ENCODE data around the gene OR2H2.

Gene OR2H2
- total RNA-seq, result 0 reads per million in 4 experiments

DNA sequence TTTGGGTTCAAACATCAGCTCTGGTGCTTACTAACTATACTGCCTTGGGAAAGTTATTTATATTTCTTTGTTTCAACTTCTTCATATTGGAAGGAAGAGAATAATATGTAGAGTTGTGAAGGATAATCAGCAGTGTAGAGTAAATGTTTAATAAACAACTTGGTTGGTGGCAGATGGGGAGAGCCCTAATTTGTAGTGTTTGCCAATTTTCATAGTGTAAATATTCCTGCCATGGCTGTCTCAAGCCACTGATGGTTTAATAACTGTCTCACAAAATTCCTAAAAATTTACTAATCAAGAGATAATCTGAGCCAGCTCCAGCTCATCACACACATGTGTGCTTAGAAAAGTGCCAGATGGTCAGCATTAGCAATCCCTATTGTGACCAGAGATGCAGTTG is at the start of gene OR2H2:
OR2H2 (plus strand) TSS at position 301 of the 400 bp plus-strand sequence. CDS start 2,824 bp downstream, outside the sequence.
- DNase-seq, result no peak

DNA sequence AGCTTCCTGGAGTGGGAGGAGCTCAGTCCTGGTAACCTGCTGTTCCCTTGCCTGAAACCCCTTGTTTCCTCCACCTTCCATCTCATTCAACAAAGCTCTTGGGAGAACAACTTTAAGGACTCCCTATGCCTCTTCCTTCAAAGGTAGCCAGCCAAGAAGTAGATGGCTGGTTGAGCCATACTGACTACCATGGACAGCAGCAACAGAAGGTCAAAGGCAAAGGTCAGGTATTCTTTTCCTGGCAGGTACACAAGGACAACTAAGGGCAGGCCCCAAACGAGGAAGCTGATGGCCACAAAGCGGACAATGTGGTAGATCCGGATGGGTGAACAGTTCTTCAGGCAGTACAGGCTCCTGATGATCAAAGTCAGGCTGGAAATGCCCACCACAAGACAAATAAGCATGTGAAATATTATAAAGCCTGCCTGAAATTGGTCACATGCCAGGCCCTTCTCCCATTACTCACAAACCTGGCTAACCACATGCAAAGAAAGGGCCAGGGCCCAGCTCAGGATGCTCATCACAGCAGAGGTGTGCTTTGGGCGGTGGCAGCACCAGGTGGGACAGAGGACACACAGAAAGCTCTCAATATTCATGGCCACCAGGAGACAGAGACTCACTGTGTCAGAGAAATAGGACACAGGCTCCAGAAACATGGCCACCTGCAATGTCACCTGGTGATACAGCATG is 47.1 kb upstream of the OR2H2 start:
- DNase-seq, result no peak

DNA sequence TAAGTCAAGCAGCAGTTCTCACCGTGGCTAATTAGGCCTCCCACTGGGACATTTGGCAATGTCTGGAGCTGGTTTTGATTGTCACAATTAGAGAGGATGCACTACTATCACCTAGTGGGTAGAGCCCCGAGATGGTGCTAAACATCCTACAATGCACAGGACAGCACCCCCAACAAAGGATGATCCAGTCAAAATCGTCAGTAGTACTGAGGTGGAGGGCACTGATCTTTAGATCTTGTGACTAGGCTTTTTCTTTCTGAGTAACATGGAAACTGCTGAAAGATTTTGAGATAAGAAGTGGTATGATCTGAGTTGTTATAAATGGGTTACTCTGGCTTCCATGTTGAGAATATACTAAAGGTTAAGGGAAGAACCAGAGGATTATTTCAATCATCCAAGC is 37.3 kb upstream of the OR2H2 start:
- no peak for DNase-seq

DNA sequence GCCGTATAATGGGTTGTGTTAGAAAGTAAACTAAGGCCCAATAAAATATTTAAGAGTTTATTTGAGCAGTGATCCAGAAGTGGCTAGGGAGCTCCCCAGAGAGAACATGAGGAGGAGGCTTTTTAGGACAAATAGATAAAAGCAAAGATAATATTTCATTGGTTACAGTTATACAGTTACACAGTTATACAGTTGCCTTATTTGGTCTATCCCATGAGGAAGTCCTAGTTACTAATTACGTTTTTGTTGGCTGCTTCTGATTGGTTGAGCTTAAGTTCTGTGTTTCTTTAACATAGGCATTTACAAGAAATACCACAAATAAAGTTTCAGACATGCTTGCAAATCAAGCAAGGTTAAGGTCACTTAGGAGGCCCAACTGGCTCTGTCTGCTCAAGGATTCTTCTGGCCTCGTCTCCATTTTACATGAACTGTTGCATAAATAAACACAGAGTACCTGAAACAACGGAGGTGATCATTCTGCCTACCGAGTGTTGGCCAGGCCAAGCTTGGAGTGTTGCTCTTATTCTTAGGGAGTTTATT is 32.3 kb upstream of the OR2H2 start:
- no peak for DNase-seq

DNA sequence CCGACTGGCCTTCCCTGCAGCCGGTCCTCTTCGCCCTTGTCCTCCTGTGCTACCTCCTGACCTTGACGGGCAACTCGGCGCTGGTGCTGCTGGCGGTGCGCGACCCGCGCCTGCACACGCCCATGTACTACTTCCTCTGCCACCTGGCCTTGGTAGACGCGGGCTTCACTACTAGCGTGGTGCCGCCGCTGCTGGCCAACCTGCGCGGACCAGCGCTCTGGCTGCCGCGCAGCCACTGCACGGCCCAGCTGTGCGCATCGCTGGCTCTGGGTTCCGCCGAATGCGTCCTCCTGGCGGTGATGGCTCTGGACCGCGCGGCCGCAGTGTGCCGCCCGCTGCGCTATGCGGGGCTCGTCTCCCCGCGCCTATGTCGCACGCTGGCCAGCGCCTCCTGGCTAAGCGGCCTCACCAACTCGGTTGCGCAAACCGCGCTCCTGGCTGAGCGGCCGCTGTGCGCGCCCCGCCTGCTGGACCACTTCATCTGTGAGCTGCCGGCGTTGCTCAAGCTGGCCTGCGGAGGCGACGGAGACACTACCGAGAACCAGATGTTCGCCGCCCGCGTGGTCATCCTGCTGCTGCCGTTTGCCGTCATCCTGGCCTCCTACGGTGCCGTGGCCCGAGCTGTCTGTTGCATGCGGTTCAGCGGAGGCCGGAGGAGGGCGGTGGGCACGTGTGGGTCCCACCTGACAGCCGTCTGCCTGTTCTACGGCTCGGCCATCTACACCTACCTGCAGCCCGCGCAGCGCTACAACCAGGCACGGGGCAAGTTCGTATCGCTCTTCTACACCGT is 31.5 kb upstream of the OR2H2 start:
- no peak for DNase-seq

DNA sequence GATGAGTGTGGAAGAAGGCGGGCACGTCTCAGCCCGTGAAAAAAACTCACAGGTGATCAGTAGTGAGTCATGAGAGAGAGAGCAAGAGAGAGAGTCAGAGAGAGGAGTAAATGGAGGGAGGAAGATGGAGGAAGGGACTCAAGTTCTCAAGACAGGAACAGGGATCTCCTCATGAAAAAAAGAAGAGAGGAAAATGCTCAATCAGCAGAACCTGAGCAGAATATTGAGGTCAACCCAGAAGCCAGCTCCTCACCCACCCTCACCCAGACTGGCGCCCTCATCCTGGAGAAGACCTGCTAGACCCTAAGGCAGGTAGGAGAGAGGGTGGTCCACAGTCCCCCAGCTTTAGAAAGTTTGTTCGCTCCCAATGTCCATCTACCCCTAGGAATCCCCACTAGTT is 30.2 kb upstream of the OR2H2 start:
- no peak for DNase-seq

DNA sequence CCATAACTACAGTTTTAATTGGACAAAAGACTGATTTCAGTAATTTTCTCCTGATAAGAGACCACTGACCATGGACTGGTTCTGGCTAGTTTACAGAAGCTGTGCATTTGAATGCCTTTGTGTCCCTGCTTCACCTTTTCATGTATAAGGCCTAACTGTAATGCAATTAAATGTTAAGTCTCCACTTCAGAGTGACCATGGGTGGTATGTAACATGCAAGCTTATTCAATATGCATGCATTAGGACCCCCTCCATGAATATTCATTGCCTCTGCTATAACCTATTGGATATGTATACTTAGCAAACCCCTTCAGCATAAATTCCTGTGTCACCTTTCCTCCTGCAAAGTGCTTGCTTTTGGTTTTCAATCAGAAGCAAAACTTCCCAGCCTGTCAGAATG is 27.6 kb upstream of the OR2H2 start:
- no peak for DNase-seq

DNA sequence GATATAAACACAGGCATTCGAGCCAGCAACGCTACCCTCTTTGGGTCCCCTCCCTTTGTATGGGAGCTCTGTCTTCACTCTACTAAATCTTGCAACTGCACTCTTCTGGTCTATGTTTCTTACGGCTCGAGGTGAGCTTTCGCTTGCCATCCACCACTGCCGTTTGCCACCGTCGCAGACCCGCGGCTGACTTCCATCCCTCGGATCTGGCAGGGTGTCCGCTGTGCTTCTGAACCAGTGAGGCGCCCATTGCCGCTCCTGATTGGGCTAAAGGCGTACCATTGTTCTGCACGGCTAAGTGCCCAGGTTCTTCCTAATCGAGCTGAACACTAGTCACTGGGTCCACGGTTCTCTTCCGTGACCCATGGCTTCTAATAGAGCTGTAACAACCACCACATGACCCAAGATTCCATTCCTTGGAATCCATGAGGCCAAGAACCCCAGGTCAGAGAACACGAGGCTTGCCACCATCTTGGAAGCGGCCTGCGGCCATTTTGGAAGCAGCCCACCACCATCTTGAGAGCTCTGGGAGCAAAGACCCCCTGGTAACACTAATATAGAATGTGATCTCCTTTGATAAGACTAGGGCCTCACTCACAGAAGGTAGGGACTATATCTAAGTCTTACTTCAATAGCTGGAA is 26.4 kb upstream of the OR2H2 start:
- DNase-seq, result no peak

DNA sequence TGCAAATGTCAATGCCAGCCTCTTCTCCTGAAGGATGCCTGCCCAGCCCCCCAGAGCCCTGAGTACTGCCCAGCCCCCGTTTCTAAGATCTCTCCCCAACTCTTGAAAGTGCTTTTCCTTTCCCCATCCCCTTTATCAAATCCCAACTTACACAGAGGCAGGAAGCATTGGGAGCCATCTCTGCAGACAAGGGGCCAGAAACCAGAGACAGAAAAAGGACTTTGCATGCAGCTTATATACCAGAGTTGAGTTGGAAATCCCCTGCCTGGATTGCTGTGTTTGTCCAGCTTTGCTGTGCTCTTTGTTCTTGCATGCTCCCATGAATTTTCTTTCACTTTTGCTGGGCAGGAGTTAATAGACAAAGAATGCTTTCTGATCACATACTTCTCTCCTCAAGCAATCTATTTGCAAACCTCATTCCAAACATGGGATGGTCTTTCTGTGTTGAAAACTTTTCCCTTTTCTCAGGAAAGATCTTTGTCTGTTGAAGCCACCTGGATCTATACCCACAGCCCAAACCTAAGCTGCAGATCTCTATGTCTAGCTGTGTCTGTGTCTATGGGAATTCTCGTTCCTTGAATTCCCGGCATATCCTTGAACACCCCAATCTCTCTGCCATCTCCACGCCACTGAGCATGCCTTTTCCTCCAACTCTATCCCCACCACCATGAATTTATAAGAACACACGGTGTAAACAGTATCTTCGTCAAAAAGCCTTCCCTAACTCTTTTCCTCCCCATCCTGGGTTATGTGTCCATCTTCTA is 25.2 kb upstream of the OR2H2 start, which contains the start of gene UBD:
UBD (minus strand) TSS at position 209 of the 764 bp plus-strand sequence; CDS start at position 178, 31 bp downstream.
- no peak for DNase-seq

DNA sequence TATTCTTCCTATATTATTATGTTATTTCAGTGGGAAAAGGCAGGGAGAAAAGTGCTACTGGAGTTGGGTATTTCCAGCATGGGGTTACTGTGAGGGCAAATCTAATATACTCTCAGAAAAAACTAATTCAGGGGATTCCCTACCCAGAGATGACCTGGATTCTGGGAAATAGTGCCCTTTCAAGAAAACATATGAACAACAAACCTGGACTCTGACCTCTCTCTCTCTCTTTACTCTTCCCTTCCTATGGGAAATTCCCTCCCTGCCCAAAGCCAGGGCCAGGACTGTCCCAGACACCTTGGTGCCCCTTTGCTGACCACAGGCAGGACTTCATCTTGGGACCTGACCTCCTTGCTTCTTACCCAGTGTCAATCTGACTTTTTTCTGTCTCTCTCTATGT is 23.8 kb upstream of the OR2H2 start:
- no peak for DNase-seq

DNA sequence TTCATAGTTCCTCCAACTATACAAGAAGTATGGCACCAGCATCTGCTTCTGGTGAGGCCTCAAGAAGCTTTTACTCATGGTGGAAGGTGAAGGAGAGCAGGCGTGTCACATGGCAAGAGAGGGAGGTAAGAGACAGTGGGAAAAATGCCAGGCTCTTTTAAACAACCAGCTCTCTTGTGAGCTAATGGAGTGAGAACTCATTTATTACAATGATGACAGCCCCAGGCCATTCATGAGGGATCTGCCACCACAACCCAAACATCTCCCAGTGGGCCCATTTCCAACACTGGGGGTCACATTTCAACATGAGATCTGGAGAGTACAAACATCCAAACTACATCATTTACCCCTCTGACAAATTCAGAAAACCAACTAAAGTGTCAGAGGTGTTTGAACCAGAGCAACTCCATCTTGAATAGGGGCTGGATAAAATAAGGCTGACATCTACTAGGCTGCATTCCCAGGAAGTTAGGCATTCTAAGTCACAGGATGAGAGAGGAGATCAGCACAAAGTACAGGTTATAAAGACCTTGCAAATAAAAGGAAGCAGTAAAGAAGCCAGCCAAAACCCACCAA is 23.2 kb upstream of the OR2H2 start:
- DNase-seq, result no peak

DNA sequence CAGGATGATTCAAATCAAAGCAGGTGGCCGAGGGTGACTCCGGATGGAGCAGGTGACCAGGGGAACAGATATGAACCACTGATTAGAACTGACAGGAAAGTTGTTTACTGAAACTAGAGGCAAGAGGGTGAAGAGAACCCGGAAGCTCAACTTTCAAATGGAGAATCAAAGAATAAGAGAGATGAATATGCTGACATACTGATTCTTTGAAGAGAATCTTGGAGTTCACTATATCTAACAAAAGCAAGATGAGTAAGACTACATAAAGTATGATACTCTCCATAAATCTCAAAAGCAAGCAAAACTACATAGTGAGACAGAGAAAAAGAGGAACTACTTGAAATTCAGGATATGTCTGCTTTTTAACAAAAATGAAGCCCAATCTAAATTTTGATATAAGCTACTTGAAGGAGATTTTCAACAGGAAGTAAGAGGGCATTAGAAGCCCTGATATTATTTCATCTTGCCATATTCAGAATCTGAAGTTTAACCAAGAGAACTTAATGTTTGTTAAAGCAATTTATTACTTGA is 21.4 kb upstream of the OR2H2 start:
- no peak for DNase-seq

DNA sequence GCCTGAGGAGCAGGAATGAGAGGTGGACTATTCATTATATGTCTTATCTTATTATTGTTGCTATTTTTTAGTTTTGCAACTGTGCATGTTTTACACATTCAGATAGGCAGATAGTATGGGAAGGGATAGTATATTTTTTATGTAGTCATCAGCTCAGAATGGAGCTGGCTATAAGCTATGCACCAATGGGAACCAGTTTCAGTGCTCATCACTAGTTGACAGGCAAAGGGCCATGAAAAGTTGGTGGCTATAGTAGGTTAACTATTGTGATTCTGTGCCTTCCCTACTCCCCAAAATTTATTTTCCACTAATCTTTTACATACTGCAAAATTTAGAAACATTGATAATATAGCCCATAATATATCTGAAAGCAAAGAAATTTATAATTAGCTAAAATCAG is 20.0 kb upstream of the OR2H2 start:
- no peak for DNase-seq

DNA sequence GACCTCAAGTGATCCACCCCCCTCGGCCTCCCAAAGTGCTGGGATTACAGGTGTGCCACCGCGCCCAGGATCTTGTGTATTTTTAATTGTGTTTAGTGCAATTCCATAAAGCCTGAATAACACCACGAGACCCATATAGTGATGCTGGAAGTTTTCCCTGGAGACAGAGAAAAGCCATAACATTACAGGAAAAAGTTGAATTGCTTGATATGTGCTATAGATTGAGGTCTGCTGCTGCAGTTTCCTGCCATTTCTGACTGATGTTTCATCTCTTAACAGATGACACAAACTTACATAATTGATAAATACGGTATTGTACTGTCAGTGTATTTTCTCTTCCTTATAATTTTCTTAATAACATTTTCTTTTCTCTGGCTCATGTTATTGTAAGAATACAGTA is 18.1 kb upstream of the OR2H2 start:
- no peak for DNase-seq

DNA sequence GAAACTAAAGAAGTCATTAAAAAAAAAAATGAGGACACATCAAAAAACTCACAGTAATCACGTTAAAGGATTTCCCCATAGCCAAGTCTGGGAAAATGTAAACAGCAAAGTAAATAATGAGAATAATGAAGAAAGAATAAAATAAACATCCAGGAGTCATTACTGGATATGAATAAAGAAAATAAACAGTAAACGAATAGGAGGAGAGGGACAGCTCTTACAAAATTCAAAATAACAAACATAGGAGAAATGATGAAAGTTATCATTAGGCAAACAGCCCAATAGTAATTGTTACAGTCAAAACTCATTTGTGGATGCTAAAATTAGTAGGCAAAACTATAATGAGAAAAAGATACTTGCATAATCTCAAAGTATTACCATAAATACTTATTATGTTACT is 17.4 kb upstream of the OR2H2 start:
- DNase-seq, result no peak

DNA sequence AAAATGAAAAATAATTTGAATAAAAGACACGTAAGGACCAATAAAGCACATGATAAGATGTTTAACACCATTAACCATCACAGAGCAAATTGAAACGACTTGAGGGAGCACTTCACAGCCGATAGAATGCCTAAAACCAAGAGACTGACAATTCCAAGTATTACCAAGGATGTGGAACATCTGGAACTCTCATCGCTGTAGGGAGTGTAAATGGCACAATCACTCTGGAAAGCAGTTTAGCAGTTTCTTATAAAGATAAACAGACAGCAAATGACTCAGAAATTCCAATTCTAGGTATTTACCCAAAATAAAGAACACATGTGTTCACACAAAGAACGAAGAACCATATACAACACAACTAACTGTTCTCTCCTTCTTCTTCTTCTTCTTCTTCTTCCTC is 16.9 kb upstream of the OR2H2 start:
- DNase-seq, result no peak

DNA sequence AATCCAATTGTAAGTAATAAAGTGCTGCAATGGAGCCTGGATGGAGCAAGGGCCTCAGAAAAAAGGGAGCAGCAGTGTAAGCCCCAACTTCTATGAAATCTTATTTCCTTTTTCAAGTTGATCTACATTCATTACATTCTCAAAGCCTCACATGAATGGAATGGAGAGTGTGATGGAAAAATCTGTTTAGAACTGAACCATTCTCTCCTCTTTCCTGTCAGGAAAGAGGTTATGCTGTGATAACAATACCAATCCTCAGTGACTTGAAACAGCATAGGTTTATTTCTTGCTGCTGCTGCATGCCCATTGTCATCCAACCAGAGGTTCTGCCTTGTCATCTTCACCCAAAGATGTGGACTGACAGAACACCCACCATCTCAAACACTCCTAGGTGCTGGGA is 8.9 kb upstream of the OR2H2 start:
- DNase-seq, result no peak

DNA sequence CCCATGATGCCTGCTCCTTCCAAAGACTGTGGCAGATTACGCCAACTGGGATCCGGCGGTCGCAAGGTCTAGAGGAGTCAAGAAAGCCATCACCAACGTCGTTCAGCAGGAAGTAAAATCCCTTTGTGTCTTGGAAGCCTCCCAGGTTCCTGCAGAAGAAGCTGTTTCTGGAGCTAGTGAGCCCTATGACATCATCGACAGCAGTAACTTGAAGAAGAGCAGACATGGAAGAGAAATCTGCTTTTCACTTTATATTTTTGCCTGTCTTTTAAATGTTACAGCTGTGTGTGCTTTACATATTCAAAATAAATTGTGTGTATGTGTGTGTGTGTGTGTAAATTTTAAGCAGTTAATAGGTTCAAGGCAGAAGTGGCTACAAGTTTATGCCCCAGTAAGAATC is 7.4 kb upstream of the OR2H2 start:
- DNase-seq, result no peak

DNA sequence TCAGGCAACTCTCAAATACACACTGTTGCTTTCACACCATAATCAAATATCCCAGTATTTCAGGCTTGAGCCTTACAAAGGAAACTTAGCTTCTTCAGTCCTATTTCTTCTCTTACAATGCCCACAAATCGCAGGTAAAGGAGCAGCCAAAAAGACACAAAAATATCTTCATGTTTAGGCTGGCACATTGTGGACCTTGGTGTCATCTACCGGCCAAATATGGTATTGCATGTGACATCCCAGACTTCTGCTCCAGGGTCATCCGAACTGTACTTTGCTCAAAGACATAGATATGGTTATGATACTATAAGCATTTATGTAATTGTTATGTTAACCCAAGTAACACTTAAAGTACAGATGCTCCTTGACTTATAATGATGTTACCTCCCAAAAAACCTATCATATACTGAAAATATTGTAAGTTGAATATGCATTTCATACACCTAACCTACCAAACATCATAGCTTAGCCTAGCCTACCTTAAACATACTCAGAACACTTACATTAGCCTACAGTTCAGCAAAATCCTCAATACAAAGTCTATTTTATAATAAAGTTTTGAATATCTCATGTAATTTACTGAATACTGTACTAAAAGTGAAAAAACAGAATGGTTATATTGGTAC is 4.6 kb downstream of the OR2H2 start:
- DNase-seq, result peak; percentile 5

DNA sequence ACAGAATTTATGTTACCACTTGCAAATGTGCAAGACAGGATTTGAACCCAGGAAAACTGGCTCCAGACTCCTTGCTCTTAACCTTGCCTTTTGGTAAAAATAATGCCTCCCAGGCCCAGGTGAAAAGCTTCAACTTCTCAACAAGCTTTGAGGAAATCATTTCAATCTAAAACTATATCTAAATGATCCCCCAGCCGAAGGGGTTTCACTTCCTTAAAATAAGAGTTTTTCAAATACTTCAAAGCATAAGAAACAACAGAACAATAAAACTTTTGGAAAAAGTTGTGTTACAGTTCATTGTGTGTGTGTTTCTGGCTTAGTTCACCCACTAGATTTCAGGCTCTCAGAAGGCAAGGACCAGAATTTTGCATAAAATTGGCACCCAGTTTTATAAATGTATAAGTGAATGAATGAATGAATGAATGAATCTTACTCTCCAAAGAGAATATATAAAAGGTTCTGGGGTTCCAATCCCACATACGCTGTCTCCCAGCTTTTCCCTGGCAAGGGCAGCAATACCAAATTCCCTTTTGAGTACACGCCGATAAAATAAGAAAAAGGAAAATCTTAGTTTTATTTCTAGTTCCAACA is 5.4 kb downstream of the OR2H2 start:
- DNase-seq, result no peak

DNA sequence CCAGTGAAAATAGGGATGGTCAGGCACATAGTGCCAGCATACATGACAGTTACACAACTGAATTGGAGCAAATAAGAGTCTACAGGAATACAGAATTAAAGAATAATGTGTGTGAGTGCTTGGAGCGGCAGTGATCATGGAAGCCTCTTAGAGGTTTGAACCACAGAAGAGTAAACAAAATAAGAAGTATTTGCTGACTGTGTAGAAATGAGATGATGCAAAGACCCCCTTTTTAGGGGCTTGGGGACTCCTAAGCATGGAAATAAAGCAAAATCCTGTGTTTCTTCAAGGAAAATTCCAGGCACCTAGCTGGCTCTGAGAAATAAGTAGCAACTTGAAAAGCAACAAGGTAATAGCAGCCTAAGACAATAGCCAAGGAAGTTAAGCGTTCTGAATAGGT is 6.8 kb downstream of the OR2H2 start:
- DNase-seq, result no peak

All from effector CD8-positive, alpha-beta T cell (primary cell).